ENCODE data around the gene PRRT1. TPM values are rescaled to one million over a fixed set of nuclear protein-coding genes. Genes with fewer than 3 reads are reported as not detected.
"Not testable (repeated sequence)": the region's sequence is repeated elsewhere in the genome, so short reads cannot be mapped to it uniquely, and the experiment has no call there.

Gene PRRT1
- polyA plus RNA-seq, 10 donors, result 0.62 to 2.0 (median 1.6) TPM

- DNase-seq, result peak in 2 of 3 donors; percentile 33 to 68
These were observed 36.8 kb upstream of the PRRT1 start for GRCh38 chr6:32188381-32189068.

- not testable (repeated sequence) for DNase-seq
These were observed 36.1 kb upstream of the PRRT1 start for GRCh38 chr6:32187725-32188380.

GRCh38 chr6:32187009-32187709 lies 35.4 kb upstream of the PRRT1 start:
- no peak for DNase-seq

GRCh38 chr6:32186151-32186840 lies 34.6 kb upstream of the PRRT1 start:
- DNase-seq, result not testable (repeated sequence)

GRCh38 chr6:32185681-32186131 lies 34.0 kb upstream of the PRRT1 start:
- DNase-seq, result peak; percentile 53 to 74 (median 71)

GRCh38 chr6:32184084-32184640 lies 32.4 kb upstream of the PRRT1 start, which contains the start of gene AGER:
Gene AGER, minus strand, starts transcription at chr6:32184253. Its CDS starts 31 bp downstream, at chr6:32184222.
- no peak for DNase-seq

GRCh38 chr6:32183483-32184083 lies 31.8 kb upstream of the PRRT1 start:
- DNase-seq, result no peak

- no peak for DNase-seq
These were observed 31.3 kb upstream of the PRRT1 start for GRCh38 chr6:32183030-32183429.

GRCh38 chr6:32182555-32182981 lies 30.8 kb upstream of the PRRT1 start:
- no peak for DNase-seq

- no peak for DNase-seq
These were observed 30.3 kb upstream of the PRRT1 start for GRCh38 chr6:32181915-32182529.

- no peak for DNase-seq
These were observed 29.5 kb upstream of the PRRT1 start for GRCh38 chr6:32181148-32181702.

GRCh38 chr6:32179766-32180405 lies 28.1 kb upstream of the PRRT1 start:
- DNase-seq, result no peak

GRCh38 chr6:32178547-32179440 lies 27.1 kb upstream of the PRRT1 start:
- peak in 1 of 3 donors; percentile 34 for DNase-seq

GRCh38 chr6:32177788-32178546 lies 26.2 kb upstream of the PRRT1 start, which contains the start of gene RNF5:
Gene RNF5, plus strand, starts transcription at chr6:32178405. Its CDS starts 107 bp downstream, at chr6:32178512.
- DNase-seq, result peak; percentile 99 to 100 (median 100)

- DNase-seq, result no peak
These were observed 25.5 kb upstream of the PRRT1 start for GRCh38 chr6:32177183-32177787.

- no peak for DNase-seq
These were observed 24.9 kb upstream of the PRRT1 start for GRCh38 chr6:32176476-32177182.
